ENCODE data around the gene SETD4. TPM values are rescaled to one million over a fixed set of nuclear protein-coding genes. Genes with fewer than 3 reads are reported as not detected.

SETD4 gene
- total RNA-seq, 1 donor from 2014 or later: 11.9 TPM

GRCh38 chr21:36072453-36073162 is 12.3 kb upstream of the SETD4 start:
- no peak for DNase-seq (ENCODE audit: low spot score)
- H3K4me3 Mint-ChIP-seq (ENCODE audit: unreplicated experiment): no peak overlapping the region
- peaks cover 7% of the 10 kb centered on the region for H3K36me3 Mint-ChIP-seq (ENCODE audit: low read depth)
- peaks cover 7% of the 10 kb centered on the region for H3K9me3 Mint-ChIP-seq (ENCODE audit: low read depth)
- H3K27ac Mint-ChIP-seq (ENCODE audit: unreplicated experiment): no peak overlapping the region
- peaks cover 15% of the 10 kb centered on the region for H3K4me1 Mint-ChIP-seq (ENCODE audit: low read depth)
- peaks cover 5% of the 10 kb centered on the region for H3K27me3 Mint-ChIP-seq (ENCODE audit: low read depth)
- TF ChIP-seq CTCF (IDR thresholded peaks at IDR 0.05): no peak

DNA sequence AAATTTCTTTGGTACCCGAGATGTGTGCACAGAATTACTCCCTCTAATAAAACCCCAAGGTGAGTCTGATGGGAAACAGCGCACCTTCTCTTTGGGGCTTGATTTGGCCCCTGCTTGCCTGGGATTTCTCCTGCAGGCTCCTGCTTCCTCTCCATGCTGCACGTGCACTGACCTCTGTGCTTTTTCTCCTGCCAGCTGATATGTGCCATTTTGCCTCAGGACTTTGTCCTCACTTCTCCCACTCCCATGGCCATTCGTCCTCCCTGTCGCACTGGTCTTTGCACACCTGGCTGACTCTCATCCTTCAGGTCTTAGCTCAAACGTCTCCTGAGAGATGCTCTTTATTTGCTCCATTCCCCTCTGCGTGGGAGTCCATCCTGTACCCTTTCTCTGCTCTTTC is 10.7 kb upstream of the SETD4 start:
- H3K27ac Mint-ChIP-seq (ENCODE audit: unreplicated experiment): no peak overlapping the region

GRCh38 chr21:36069713-36070583 is 9.6 kb upstream of the SETD4 start, which contains the start of gene CBR1:
TSS of gene CBR1 (plus strand) at chr21:36070024. CDS start at chr21:36070116, 92 bp downstream.
- H3K4me3 Mint-ChIP-seq (ENCODE audit: unreplicated experiment): peak within 1 kb of the TSS; percentile 75

More for the DNA sequence above, 10.7 kb upstream of the SETD4 start:
- no peak for TF ChIP-seq CTCF (IDR thresholded peaks at IDR 0.05)
- peaks cover 2% of the 10 kb centered on the region for H3K27me3 Mint-ChIP-seq (ENCODE audit: low read depth)
- peaks cover 7% of the 10 kb centered on the region for H3K36me3 Mint-ChIP-seq (ENCODE audit: low read depth)
- peaks cover 8% of the 10 kb centered on the region for H3K9me3 Mint-ChIP-seq (ENCODE audit: low read depth)
- DNase-seq (ENCODE audit: low spot score): no peak
- H3K4me3 Mint-ChIP-seq (ENCODE audit: unreplicated experiment): peak overlapping the region; percentile 75
- H3K4me1 Mint-ChIP-seq (ENCODE audit: low read depth): peaks cover 15% of the 10 kb centered on the region

GRCh38 chr21:36068748-36069398 is 8.5 kb upstream of the SETD4 start:
- no peak overlapping the region for H3K4me3 Mint-ChIP-seq (ENCODE audit: unreplicated experiment)
- no peaks in the 10 kb centered on the region for H3K27me3 Mint-ChIP-seq (ENCODE audit: low read depth)
- no peak for DNase-seq (ENCODE audit: low spot score)
- H3K4me1 Mint-ChIP-seq (ENCODE audit: low read depth): peaks cover 15% of the 10 kb centered on the region
- H3K36me3 Mint-ChIP-seq (ENCODE audit: low read depth): peaks cover 7% of the 10 kb centered on the region
- H3K9me3 Mint-ChIP-seq (ENCODE audit: low read depth): peaks cover 8% of the 10 kb centered on the region
- no peak overlapping the region for H3K27ac Mint-ChIP-seq (ENCODE audit: unreplicated experiment)
- no peak for TF ChIP-seq CTCF (IDR thresholded peaks at IDR 0.05)

More at GRCh38 chr21:36069713-36070583, 9.6 kb upstream of the SETD4 start, which contains the start of gene CBR1:
- no peaks in the 10 kb centered on the region for H3K27me3 Mint-ChIP-seq (ENCODE audit: low read depth)
- H3K9me3 Mint-ChIP-seq (ENCODE audit: low read depth): peaks cover 8% of the 10 kb centered on the region
- peaks cover 7% of the 10 kb centered on the region for H3K36me3 Mint-ChIP-seq (ENCODE audit: low read depth)
- no peak for TF ChIP-seq CTCF (IDR thresholded peaks at IDR 0.05)
- peak within 1 kb of the TSS; percentile 70 for H3K27ac Mint-ChIP-seq (ENCODE audit: unreplicated experiment)
- H3K4me1 Mint-ChIP-seq (ENCODE audit: low read depth): peaks cover 15% of the 10 kb centered on the region
- peak; percentile 94 for DNase-seq (ENCODE audit: low spot score)
